HCT116 (cell line): Measurements from ENCODE around the gene USP47. TPM values are rescaled to one million over a fixed set of nuclear protein-coding genes. Genes with fewer than 3 reads are reported as not detected.
"Not testable (repeated sequence)": the region's sequence is repeated elsewhere in the genome, so short reads cannot be mapped to it uniquely, and the experiment has no call there.

ENCODE experiments used
- ATAC-seq: fragments of 200-7000 bp; cut with Tn5 transposase; 2 replicates; pipeline ENCODE4 v1.9.1; 2020; ENCODE audit warnings: mild to moderate bottlenecking, moderate library complexity
- BruUV-seq: library from RNA; stranded (reverse); fragments of 400-500 nt; replicated peaks from 2 replicates; lab custom pipeline; 2021; lab: Mats Ljungman, UMichigan
- CTCF ChIA-PET: fragments of 300-600 bp; sonication (Branson Sonifier 250); formaldehyde crosslinking; loops from one replicate; lab custom pipeline; 2021; ENCODE audit warnings: antibody characterized with exemption; lab: Charles Lee
- POLR2A ChIA-PET: fragments of 300-600, 350-600 bp; sonication (Branson Sonifier 250); formaldehyde crosslinking; loops from one replicate; lab custom pipeline; 2021; ENCODE audit warnings: antibody characterized with exemption; lab: Charles Lee
- RAD21 ChIA-PET, 2 experiments: fragments of 300-600 bp; sonication (Branson Sonifier 250); formaldehyde crosslinking; loops; one replicate each; lab custom pipeline; 2023; ENCODE audit warnings: low total read pairs in 2 of 2; ENCODE audit not compliant: uncharacterized antibody in 2 of 2, unreplicated experiment in 2 of 2, low non-redundant PET in 1 of 2; lab: Charles Lee
- DNase-seq: peaks from one replicate; pipeline ENCODE4 v3.0.0-alpha.2; 2010; ENCODE audit warnings: low read depth, low spot score
- H2AFZ ChIP-seq: fragments of 200-600 bp; shearing (Covaris generic), sonication (generic); 2 replicates; pipeline ENCODE4 v1.6.1; 2017; ENCODE audit warnings: low read depth, mixed run types, mixed read lengths, antibody characterized with exemption, low read length; ENCODE audit not compliant: poor library complexity, severe bottlenecking
- H3K27ac ChIP-seq: 2 replicates; pipeline ENCODE4 v1.5.1; 2012; ENCODE audit warnings: low read depth, low read length
- H3K27me3 ChIP-seq: fragments of 200-600 bp; sonication (generic); 2 replicates; pipeline ENCODE4 v1.6.1; 2016; ENCODE audit warnings: mixed run types, low read length, mixed read lengths; ENCODE audit not compliant: insufficient read depth
- H3K36me3 ChIP-seq, 2 experiments: fragments of 200-500 bp in 1 of 2; fragments of 200-600 bp in 1 of 2; sonication (Bioruptor generic) in 1 of 2; sonication (generic) in 1 of 2; 2 replicates each; pipeline versions ENCODE4 v1.5.1 to v1.6.1; 2014 to 2016; ENCODE audit warnings: low read length in 2 of 2, inconsistent platforms in 1 of 2, mixed read lengths in 1 of 2, mixed run types in 1 of 2; ENCODE audit not compliant: insufficient read depth in 2 of 2, control insufficient read depth in 1 of 2
- H3K4me1 ChIP-seq, 2 experiments: fragments of 200-600 bp in 1 of 2; sonication (generic) in 1 of 2; 2 replicates each; pipeline versions ENCODE4 v1.5.1 to v1.6.1; 2012 to 2017; ENCODE audit warnings: low read length in 2 of 2, inconsistent platforms in 1 of 2, mild to moderate bottlenecking in 1 of 2, mixed read lengths in 1 of 2, mixed run types in 1 of 2, moderate library complexity in 1 of 2; ENCODE audit not compliant: insufficient read depth in 2 of 2, control insufficient read depth in 1 of 2
- H3K4me2 ChIP-seq: fragments of 200-600 bp; sonication (generic); 2 replicates; pipeline ENCODE4 v1.6.1; 2017; ENCODE audit warnings: mixed run types, low read length, mixed read lengths
- H3K4me3 ChIP-seq, 2 experiments: fragments of 200-600 bp in 1 of 2; sonication (generic) in 1 of 2; replicated peaks in 1 of 2; 2 replicates each; pipeline ENCODE4 v1.5.1; 2011 to 2016; ENCODE audit warnings: low read length in 2 of 2, control low read depth in 1 of 2, low read depth in 1 of 2, mild to moderate bottlenecking in 1 of 2, mixed read lengths in 1 of 2, mixed run types in 1 of 2
- H3K79me2 ChIP-seq: fragments of 200-600 bp; sonication (generic); 2 replicates; pipeline ENCODE4 v1.6.1; 2017; ENCODE audit warnings: mild to moderate bottlenecking, mixed run types, low read length, moderate library complexity, mixed read lengths; ENCODE audit not compliant: insufficient read depth
- H3K9ac ChIP-seq: fragments of 200-600 bp; sonication (generic); 2 replicates; pipeline ENCODE4 v1.6.1; 2016; ENCODE audit warnings: low read length, mixed read lengths
- H3K9me2 ChIP-seq: fragments of 200-600 bp; sonication (generic), shearing (Covaris generic); 2 replicates; pipeline ENCODE4 v1.6.1; 2017; ENCODE audit warnings: mixed run types, mild to moderate bottlenecking, moderate library complexity; ENCODE audit not compliant: insufficient read depth
- H3K9me3 ChIP-seq, 2 experiments: fragments of 200-500 bp in 1 of 2; fragments of 200-600 bp in 1 of 2; sonication (Bioruptor generic) in 1 of 2; sonication (generic) in 1 of 2; 2 replicates each; pipeline ENCODE4 v1.6.1; 2014 to 2017; ENCODE audit warnings: low read length in 2 of 2, mixed read lengths in 2 of 2, inconsistent platforms in 1 of 2, low read depth in 1 of 2, mild to moderate bottlenecking in 1 of 2, mixed run types in 1 of 2, moderate library complexity in 1 of 2; ENCODE audit not compliant: control insufficient read depth in 1 of 2, insufficient read depth in 1 of 2
- H4K20me1 ChIP-seq: fragments of 200-600 bp; sonication (generic), shearing (Covaris generic); 2 replicates; pipeline ENCODE4 v1.6.1; 2017; ENCODE audit warnings: mixed run types, mild to moderate bottlenecking, moderate library complexity; ENCODE audit not compliant: insufficient read depth
- CBX3 ChIP-seq: IDR thresholded peaks from 2 replicates; pipeline ENCODE4 v1.6.1; 2012; ENCODE audit warnings: low read depth
- CEBPB ChIP-seq: IDR thresholded peaks from 2 replicates; pipeline ENCODE4 v1.6.1; 2012; ENCODE audit warnings: low read depth
- CTCF ChIP-seq, 3 experiments: fragments of 200-600 bp in 1 of 3; sonication (generic) in 1 of 3; IDR thresholded peaks in 2 of 3; conservative IDR thresholded peaks in 1 of 3; 2 replicates each; pipeline ENCODE4 v1.5.1; 2012 to 2017; ENCODE audit warnings: low read depth in 2 of 3, low read length in 2 of 3, antibody characterized with exemption in 1 of 3, borderline replicate concordance in 1 of 3, control low read depth in 1 of 3, mild to moderate bottlenecking in 1 of 3, mixed read lengths in 1 of 3, mixed run types in 1 of 3, moderate library complexity in 1 of 3; ENCODE audit not compliant: insufficient read depth in 1 of 3
- EGR1 ChIP-seq: IDR thresholded peaks from 2 replicates; pipeline ENCODE4 v1.6.1; 2012; ENCODE audit warnings: low read depth
- ELF1 ChIP-seq: IDR thresholded peaks from 2 replicates; pipeline ENCODE4 v1.6.1; 2012; ENCODE audit warnings: low read depth, borderline replicate concordance
- EZH2 ChIP-seq: fragments of 200-600 bp; sonication (generic); IDR thresholded peaks from 2 replicates; pipeline ENCODE4 v1.6.1; 2017; ENCODE audit warnings: antibody characterized with exemption, mixed run types
- EZH2phosphoT487 ChIP-seq: fragments of 200-600 bp; IDR thresholded peaks from 2 replicates; pipeline ENCODE4 v1.6.1; 2018; ENCODE audit warnings: antibody characterized with exemption, borderline replicate concordance
- FOSL1 ChIP-seq: IDR thresholded peaks from 2 replicates; pipeline ENCODE4 v1.6.1; 2012; ENCODE audit warnings: low read depth
- RAD21 ChIP-seq: IDR thresholded peaks from 2 replicates; pipeline ENCODE4 v1.6.1; 2012; ENCODE audit warnings: low read depth, mild to moderate bottlenecking
- SP1 ChIP-seq: IDR thresholded peaks from 2 replicates; pipeline ENCODE4 v1.6.1; 2012; ENCODE audit warnings: low read depth
- TCF7L2 ChIP-seq: IDR thresholded peaks from 2 replicates; pipeline ENCODE4 v1.7.0; 2011; ENCODE audit warnings: borderline replicate concordance, inconsistent platforms; ENCODE audit not compliant: insufficient read depth, insufficient read length; ENCODE audit errors: extremely low read depth
- ZNF274 ChIP-seq: fragments of 200-500 bp; sonication (Bioruptor generic); IDR thresholded peaks from 2 replicates; pipeline ENCODE4 v1.6.1; 2014; ENCODE audit warnings: mild to moderate bottlenecking, low read depth, low read length, inconsistent platforms
- intact Hi-C: fragments of 100-400 bp; cut with micrococcal nuclease; formaldehyde crosslinking; loops from 2 replicates; pipeline ENCODE4 v1.10.0; 2022
- total RNA-seq: library from RNA; stranded (reverse); gene quantifications from one replicate; pipeline ENCODE4 v1.2.1, GENCODE V29; 2021; ENCODE audit not compliant: unreplicated experiment
- TF ChIP-seq, protein P1 (sequence below): IDR thresholded peaks from 2 replicates; pipeline ENCODE4 v1.6.1; 2012

Gene USP47
- total RNA-seq, 1 experiment from 2014 or later = 18.9 TPM

DNA sequence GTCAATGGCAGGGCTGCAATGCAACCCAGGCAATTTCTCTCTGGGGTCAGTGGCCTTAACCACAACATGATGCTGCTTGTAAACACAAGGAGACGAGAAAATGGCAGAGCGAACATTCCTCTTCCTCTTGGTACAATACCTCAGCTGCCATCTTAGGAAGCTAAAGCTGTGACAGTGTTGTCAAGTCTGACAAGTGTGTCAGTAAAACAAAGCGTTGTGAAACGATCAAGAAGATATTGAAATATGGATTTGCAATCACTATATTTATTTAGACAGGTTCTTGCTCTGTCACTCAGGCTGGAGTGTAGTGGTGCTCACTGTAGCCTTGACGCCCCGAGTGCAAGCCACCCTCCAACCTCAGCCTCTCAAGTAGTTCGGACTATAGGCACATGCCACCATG is 14.5 kb upstream of the USP47 start:
- Histone ChIP-seq H3K4me2 (no peak overlapping the region), H3K4me1 (no peaks in the 10 kb centered on the region), H3K27ac (no peak overlapping the region), H3K9me2 (no peaks in the 10 kb centered on the region), H3K36me3 (no peaks in the 10 kb centered on the region), H2AFZ (no peak overlapping the region), H3K79me2 (no peaks in the 10 kb centered on the region), H3K4me3 (no peak overlapping the region), H3K9me3 (no peaks in the 10 kb centered on the region), H3K27me3 (no peaks in the 10 kb centered on the region), H4K20me1 (no peaks in the 10 kb centered on the region), H3K9ac (no peak overlapping the region)
- RAD21 ChIA-PET = no interaction called here
- CTCF ChIA-PET = no interaction called here
- no peak for TF ChIP-seq FOSL1
- no peak for TF ChIP-seq SP1
- no peak for TF ChIP-seq EZH2phosphoT487
- no peak for TF ChIP-seq ELF1
- TF ChIP-seq CBX3 = no peak
- no peak for TF ChIP-seq CEBPB
- no peak for TF ChIP-seq EGR1
- no peak for TF ChIP-seq TCF7L2
- TF ChIP-seq, protein P1, sequence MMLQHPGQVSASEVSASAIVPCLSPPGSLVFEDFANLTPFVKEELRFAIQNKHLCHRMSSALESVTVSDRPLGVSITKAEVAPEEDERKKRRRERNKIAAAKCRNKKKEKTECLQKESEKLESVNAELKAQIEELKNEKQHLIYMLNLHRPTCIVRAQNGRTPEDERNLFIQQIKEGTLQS = no peak
- no peak for TF ChIP-seq ZNF274
- TF ChIP-seq CTCF (IDR thresholded peaks at IDR 0.05 in 2 of 3, conservative IDR thresholded peaks at IDR 0.05 in 1 of 3; ENCODE audit: borderline replicate concordance in 1 of 3, insufficient read depth in 1 of 3, low read depth in 2 of 3, low read length in 2 of 3) = no peak
- TF ChIP-seq EZH2 = no peak
- no peak for TF ChIP-seq RAD21
- no peak for DNase-seq
- POLR2A ChIA-PET = interaction anchor here (1.6 kb wide), 1 partner anchor 16 kb away, joined by 4 read pairs; no protein-coding TSS in a partner anchor
- no peak for ATAC-seq
- no TSS peak for BruUV-seq
- intact Hi-C loops = no loop called here

GRCh38 chr11:11831406-11831805 is 10.4 kb upstream of the USP47 start:
- CTCF ChIA-PET, H3K4me2 ChIP-seq, H3K4me1 ChIP-seq, intact Hi-C loops, H3K9me3 ChIP-seq, POLR2A ChIA-PET, H3K9ac ChIP-seq, H3K36me3 ChIP-seq, H3K4me3 ChIP-seq, BruUV-seq, H2AFZ ChIP-seq, H3K27me3 ChIP-seq, RAD21 ChIA-PET, H3K27ac ChIP-seq, H4K20me1 ChIP-seq, H3K9me2 ChIP-seq, ATAC-seq, DNase-seq, H3K79me2 ChIP-seq: not testable (repeated sequence)
